Caco-2 (cell line): Measurements from ENCODE around the gene CARNS1. TPM values are rescaled to one million over a fixed set of nuclear protein-coding genes. Genes with fewer than 3 reads are reported as not detected.

Source experiments
- BruUV-seq: library from RNA; stranded (reverse); fragments of 400-500 nt; replicated peaks from 2 replicates; lab custom pipeline; 2021; lab: Mats Ljungman, UMichigan
- CTCF ChIA-PET: fragments of 300-600 bp; sonication (Branson Sonifier 250); formaldehyde crosslinking; loops from one replicate; lab custom pipeline; 2022; ENCODE audit warnings: antibody characterized with exemption; lab: Charles Lee
- POLR2A ChIA-PET: fragments of 300-600 bp; sonication (Branson Sonifier 250); formaldehyde crosslinking; loops from one replicate; lab custom pipeline; 2022; ENCODE audit warnings: antibody characterized with exemption; lab: Charles Lee
- DNase-seq, 2 experiments: peaks; one replicate each; pipeline versions ENCODE4 v3.0.0 to v3.0.0-alpha.2; 2020 to 2022
- H3K27me3 ChIP-seq: replicated peaks from 2 replicates; pipeline ENCODE4 v1.6.0; 2011; ENCODE audit warnings: low read length; ENCODE audit not compliant: control insufficient read depth, insufficient read depth
- H3K36me3 ChIP-seq: 2 replicates; pipeline ENCODE4 v1.5.1; 2011; ENCODE audit warnings: low read length; ENCODE audit not compliant: control insufficient read depth, insufficient read depth
- H3K4me1 ChIP-seq: fragments of 250-450 bp; sonication (Bioruptor Pico); 2 replicates; pipeline ENCODE4 v1.5.1; 2020; ENCODE audit warnings: mild to moderate bottlenecking
- H3K4me3 ChIP-seq: 2 replicates; pipeline ENCODE4 v1.5.1; 2011; ENCODE audit warnings: low read depth, mild to moderate bottlenecking, control low read depth, low read length
- H3K9me3 ChIP-seq: fragments of 250-450 bp; sonication (Bioruptor Pico); 2 replicates; pipeline ENCODE4 v1.5.1; 2020; ENCODE audit warnings: mild to moderate bottlenecking, moderate library complexity
- H3K27ac Mint-ChIP-seq: one replicate; pipeline ENCODE4 v1.8.0; 2022; ENCODE audit warnings: mixed read lengths; ENCODE audit not compliant: unreplicated experiment
- H3K27me3 Mint-ChIP-seq: one replicate; pipeline ENCODE4 v1.8.0; 2022; ENCODE audit warnings: mixed read lengths; ENCODE audit not compliant: insufficient read depth, unreplicated experiment
- H3K36me3 Mint-ChIP-seq: one replicate; pipeline ENCODE4 v1.8.0; 2022; ENCODE audit warnings: mild to moderate bottlenecking, mixed read lengths; ENCODE audit not compliant: insufficient read depth, unreplicated experiment
- H3K4me1 Mint-ChIP-seq: one replicate; pipeline ENCODE4 v1.8.0; 2022; ENCODE audit warnings: low read depth, mixed read lengths; ENCODE audit not compliant: unreplicated experiment
- H3K4me3 Mint-ChIP-seq: one replicate; pipeline ENCODE4 v1.8.0; 2022; ENCODE audit warnings: mild to moderate bottlenecking, moderate library complexity, mixed read lengths; ENCODE audit not compliant: unreplicated experiment
- H3K9me3 Mint-ChIP-seq: one replicate; pipeline ENCODE4 v1.8.0; 2022; ENCODE audit warnings: mixed read lengths; ENCODE audit not compliant: unreplicated experiment
- intact Hi-C: fragments of 100-400 bp; cut with micrococcal nuclease; formaldehyde crosslinking; loops from one replicate; pipeline ENCODE4 v1.10.0; 2022; ENCODE audit not compliant: unreplicated experiment
- total RNA-seq: library from RNA; stranded (reverse); gene quantifications from 2 replicates; pipeline ENCODE4 v1.2.3, GENCODE V29; 2022
- TF ChIP-seq, protein P1 (sequence below), 2 experiments: fragments of 200-600 bp in 1 of 2; IDR thresholded peaks; 1 replicate in 1 of 2; 2 replicates in 1 of 2; pipeline versions ENCODE4 v1.5.1 to v1.8.0; 2011 to 2022; ENCODE audit warnings: antibody characterized with exemption in 1 of 2, control low read depth in 1 of 2, inconsistent platforms in 1 of 2, low read depth in 1 of 2, low read length in 1 of 2, mild to moderate bottlenecking in 1 of 2, moderate library complexity in 1 of 2; ENCODE audit not compliant: insufficient read depth in 1 of 2, severe bottlenecking in 1 of 2, unreplicated experiment in 1 of 2

Gene CARNS1
- total RNA-seq, 1 experiment from 2014 or later, result 0.09 TPM

DNA sequence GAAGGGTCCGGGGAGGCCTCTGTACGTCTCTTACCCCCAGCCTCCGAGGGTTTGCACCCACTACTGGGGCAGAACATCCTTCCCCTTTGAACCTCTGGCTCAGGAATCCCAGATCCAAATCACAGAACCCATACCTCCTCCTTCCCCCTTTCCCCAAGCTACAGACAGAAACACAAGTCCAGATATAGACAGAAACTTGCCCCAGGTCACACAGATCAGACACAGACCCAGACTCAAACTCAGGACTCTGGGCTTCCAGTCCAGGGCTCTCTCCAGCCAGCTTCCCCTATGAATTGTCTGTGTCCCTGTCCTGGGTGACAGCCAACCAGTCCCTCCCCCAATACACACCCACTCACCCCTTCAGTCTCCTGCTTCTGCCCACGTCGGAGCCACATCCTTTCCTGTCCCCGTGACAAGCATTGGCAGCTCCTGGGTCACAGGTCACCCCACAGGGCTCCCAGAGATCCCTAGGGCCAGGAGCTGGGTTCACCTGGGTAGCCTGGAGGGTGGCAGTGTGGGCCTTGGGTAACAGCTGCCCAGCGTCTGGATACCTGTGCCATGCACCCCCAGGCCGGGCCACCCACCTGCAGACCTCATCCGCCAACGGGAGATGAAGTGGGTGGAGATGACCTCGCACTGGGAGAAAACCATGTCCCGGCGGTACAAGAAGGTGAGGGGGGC lies 10.8 kb upstream of the CARNS1 start:
- POLR2A ChIA-PET, result no interaction called here
- Mint-ChIP-seq H3K27ac (peak overlapping the region; percentile 47), H3K9me3 (no peaks in the 10 kb centered on the region), H3K4me1 (no peaks in the 10 kb centered on the region), H3K4me3 (no peak overlapping the region), H3K27me3 (no peaks in the 10 kb centered on the region), H3K36me3 (peaks cover 20% of the 10 kb centered on the region)
- no peaks in the 10 kb centered on the region for H3K27me3 ChIP-seq
- intact Hi-C loops, result loop anchor here (5.0 kb wide), 2 partner anchors 78 to 103 kb away; partner anchors contain the start of genes AIP, CDK2AP2 and PITPNM1
- BruUV-seq, result no TSS peak
- DNase-seq, result no peak
- H3K9me3 ChIP-seq, result no peaks in the 10 kb centered on the region
- no peak overlapping the region for H3K4me3 ChIP-seq
- H3K4me1 ChIP-seq, result peaks cover 14% of the 10 kb centered on the region
- TF ChIP-seq, protein P1, sequence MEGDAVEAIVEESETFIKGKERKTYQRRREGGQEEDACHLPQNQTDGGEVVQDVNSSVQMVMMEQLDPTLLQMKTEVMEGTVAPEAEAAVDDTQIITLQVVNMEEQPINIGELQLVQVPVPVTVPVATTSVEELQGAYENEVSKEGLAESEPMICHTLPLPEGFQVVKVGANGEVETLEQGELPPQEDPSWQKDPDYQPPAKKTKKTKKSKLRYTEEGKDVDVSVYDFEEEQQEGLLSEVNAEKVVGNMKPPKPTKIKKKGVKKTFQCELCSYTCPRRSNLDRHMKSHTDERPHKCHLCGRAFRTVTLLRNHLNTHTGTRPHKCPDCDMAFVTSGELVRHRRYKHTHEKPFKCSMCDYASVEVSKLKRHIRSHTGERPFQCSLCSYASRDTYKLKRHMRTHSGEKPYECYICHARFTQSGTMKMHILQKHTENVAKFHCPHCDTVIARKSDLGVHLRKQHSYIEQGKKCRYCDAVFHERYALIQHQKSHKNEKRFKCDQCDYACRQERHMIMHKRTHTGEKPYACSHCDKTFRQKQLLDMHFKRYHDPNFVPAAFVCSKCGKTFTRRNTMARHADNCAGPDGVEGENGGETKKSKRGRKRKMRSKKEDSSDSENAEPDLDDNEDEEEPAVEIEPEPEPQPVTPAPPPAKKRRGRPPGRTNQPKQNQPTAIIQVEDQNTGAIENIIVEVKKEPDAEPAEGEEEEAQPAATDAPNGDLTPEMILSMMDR (IDR thresholded peaks at IDR 0.05; ENCODE audit: insufficient read depth in 1 of 2, low read depth in 1 of 2, low read length in 1 of 2, severe bottlenecking in 1 of 2, unreplicated experiment in 1 of 2), result no peak
- CTCF ChIA-PET, result interaction anchor here (0.5 kb wide), 1 partner anchor 81 kb away, joined by 4 read pairs; no protein-coding TSS in a partner anchor
- H3K36me3 ChIP-seq, result 0 out of 2 replicates have a peak, but pooled peaks cover 2% of the 10 kb centered on the region

DNA sequence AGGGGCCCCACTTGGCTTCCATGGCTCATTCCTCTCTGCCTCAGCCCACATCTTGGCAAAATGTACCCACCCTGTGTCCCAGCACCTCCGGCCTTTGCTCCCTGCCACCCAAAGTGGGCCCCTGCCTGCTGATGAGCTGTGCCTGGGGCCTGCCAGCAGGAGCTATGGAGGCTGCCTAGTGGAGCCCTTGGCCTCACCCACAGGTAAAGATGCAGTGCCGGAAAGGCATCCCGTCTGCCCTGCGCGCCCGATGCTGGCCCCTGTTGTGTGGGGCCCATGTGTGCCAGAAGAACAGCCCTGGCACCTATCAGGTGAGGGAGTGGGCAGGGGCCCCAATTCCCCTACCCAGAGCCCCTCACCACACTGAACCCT lies 10.3 kb upstream of the CARNS1 start:
- Mint-ChIP-seq H3K27ac (no peak overlapping the region), H3K4me3 (no peak overlapping the region), H3K9me3 (no peaks in the 10 kb centered on the region), H3K27me3 (no peaks in the 10 kb centered on the region), H3K36me3 (peaks cover 20% of the 10 kb centered on the region), H3K4me1 (no peaks in the 10 kb centered on the region)
- H3K27me3 ChIP-seq, result no peaks in the 10 kb centered on the region
- TF ChIP-seq, protein P1 (IDR thresholded peaks at IDR 0.05; ENCODE audit: insufficient read depth in 1 of 2, low read depth in 1 of 2, low read length in 1 of 2, severe bottlenecking in 1 of 2, unreplicated experiment in 1 of 2), result no peak
- H3K4me1 ChIP-seq, result peaks cover 11% of the 10 kb centered on the region
- no peak overlapping the region for H3K4me3 ChIP-seq
- no peaks in the 10 kb centered on the region for H3K36me3 ChIP-seq
- no peak for DNase-seq
- POLR2A ChIA-PET, result no interaction called here
- no peaks in the 10 kb centered on the region for H3K9me3 ChIP-seq
- intact Hi-C loops, result no loop called here
- CTCF ChIA-PET, result interaction anchor here (0.5 kb wide), 1 partner anchor 80 kb away, joined by 4 read pairs; no protein-coding TSS in a partner anchor
- no TSS peak for BruUV-seq

DNA sequence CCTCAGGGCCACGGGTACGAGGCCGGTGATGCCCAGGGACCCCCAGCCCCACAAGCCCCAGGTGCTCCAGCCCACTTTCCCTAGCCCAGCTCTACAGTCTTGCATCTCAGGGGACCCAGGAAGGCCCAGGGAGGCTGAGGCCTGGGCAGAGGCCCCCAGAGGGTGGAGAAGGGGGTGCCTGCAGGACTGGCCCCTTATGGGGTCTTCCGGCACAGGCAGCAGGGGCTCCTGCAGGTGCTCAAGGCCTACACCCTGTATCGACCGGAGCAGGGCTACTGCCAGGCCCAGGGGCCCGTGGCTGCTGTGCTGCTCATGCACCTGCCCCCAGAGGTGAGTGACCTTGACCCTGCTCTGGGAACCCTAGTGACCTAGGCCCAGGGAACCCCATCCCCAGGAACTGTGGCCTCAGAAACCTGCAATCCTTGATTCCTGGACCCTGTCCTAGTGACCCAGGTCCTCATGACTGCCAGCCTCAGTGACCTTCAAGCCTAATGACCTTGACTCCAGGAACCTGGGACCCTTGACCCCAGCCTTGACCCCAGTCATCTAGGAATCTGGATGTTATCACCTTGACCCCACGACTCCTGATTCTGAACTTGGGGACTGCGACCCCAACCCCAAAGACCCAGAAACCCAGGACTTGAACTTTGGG lies 9.7 kb upstream of the CARNS1 start:
- no peak overlapping the region for H3K4me3 ChIP-seq
- POLR2A ChIA-PET, result no interaction called here

More for the DNA sequence above, 9.7 kb upstream of the CARNS1 start:
- intact Hi-C loops, result no loop called here
- no peak overlapping the region for H3K27ac Mint-ChIP-seq
- Histone ChIP-seq H3K36me3 (no peaks in the 10 kb centered on the region), H3K9me3 (no peaks in the 10 kb centered on the region), H3K27me3 (no peaks in the 10 kb centered on the region), H3K4me1 (peaks cover 5% of the 10 kb centered on the region)
- H3K27me3 Mint-ChIP-seq, result no peaks in the 10 kb centered on the region
- DNase-seq, result no peak
- no peak overlapping the region for H3K4me3 Mint-ChIP-seq
- TF ChIP-seq, protein P1 (IDR thresholded peaks at IDR 0.05; ENCODE audit: insufficient read depth in 1 of 2, low read depth in 1 of 2, low read length in 1 of 2, severe bottlenecking in 1 of 2, unreplicated experiment in 1 of 2), result no peak
- H3K36me3 Mint-ChIP-seq, result peaks cover 14% of the 10 kb centered on the region
- BruUV-seq, result no TSS peak
- CTCF ChIA-PET, result no interaction called here
- peaks cover 1% of the 10 kb centered on the region for H3K4me1 Mint-ChIP-seq
- H3K9me3 Mint-ChIP-seq, result no peaks in the 10 kb centered on the region
